Suppressor macrophage (primary cell): Measurements from ENCODE around the gene FAM76B.
"Not testable (repeated sequence)": the region's sequence is repeated elsewhere in the genome, so short reads cannot be mapped to it uniquely, and the experiment has no call there.

Source experiments
- DNase-seq, 4 experiments: peaks; one replicate each; pipeline ENCODE4 v3.0.0-alpha.2; 2020 to 2022
- total RNA-seq, 17 experiments: gene quantifications; one replicate each; lab custom pipeline; 2026; ENCODE audit warnings: mixed read lengths in 6 of 17, inconsistent platforms in 3 of 17; lab: John Stamatoyannopoulos, UW

FAM76B gene
- 14.0 to 32.4 (median 20.8) reads per million in 17 experiments for total RNA-seq

GRCh38 chr11:95789506-95790122 lies at the start of gene FAM76B:
FAM76B (minus strand) TSS chr11:95789782; CDS start chr11:95789478, 304 bp downstream.
- peak; percentile 98 to 99 (median 98) for DNase-seq

GRCh38 chr11:95835768-95836488 lies 46.3 kb upstream of the FAM76B start:
- DNase-seq: peak; percentile 58 to 73 (median 66)

- DNase-seq: no peak
These were observed 45.8 kb upstream of the FAM76B start for GRCh38 chr11:95835351-95835750.

- no peak for DNase-seq
These were observed 43.8 kb upstream of the FAM76B start for GRCh38 chr11:95833378-95833777.

GRCh38 chr11:95832763-95833162 lies 43.2 kb upstream of the FAM76B start:
- DNase-seq: no peak

- no peak for DNase-seq
These were observed 41.8 kb upstream of the FAM76B start for GRCh38 chr11:95831198-95831883.

- DNase-seq: no peak
These were observed 40.1 kb upstream of the FAM76B start for GRCh38 chr11:95829580-95830259.

GRCh38 chr11:95827696-95828095 lies 38.1 kb upstream of the FAM76B start:
- peak in 3 of 4 experiments; percentile 10 to 16 (median 14) for DNase-seq

- DNase-seq: no peak
These were observed 32.1 kb upstream of the FAM76B start for GRCh38 chr11:95821640-95822039.

GRCh38 chr11:95816037-95816436 lies 26.5 kb upstream of the FAM76B start:
- no peak for DNase-seq

- not testable (repeated sequence) for DNase-seq
These were observed 21.5 kb upstream of the FAM76B start for GRCh38 chr11:95811052-95811451.

GRCh38 chr11:95806464-95806863 lies 16.9 kb upstream of the FAM76B start:
- DNase-seq: not testable (repeated sequence)

- no peak for DNase-seq
These were observed 16.3 kb upstream of the FAM76B start for GRCh38 chr11:95805869-95806268.

- DNase-seq: no peak
These were observed 14.4 kb upstream of the FAM76B start for GRCh38 chr11:95803973-95804372.

GRCh38 chr11:95802806-95803205 lies 13.2 kb upstream of the FAM76B start:
- no peak for DNase-seq

GRCh38 chr11:95800438-95800837 lies 10.9 kb upstream of the FAM76B start:
- DNase-seq: no peak

- no peak for DNase-seq
These were observed 10.0 kb upstream of the FAM76B start for GRCh38 chr11:95799546-95799945.

- DNase-seq: no peak
These were observed 6.9 kb upstream of the FAM76B start for GRCh38 chr11:95796501-95796900.

- DNase-seq: no peak
These were observed 6.2 kb upstream of the FAM76B start for GRCh38 chr11:95795627-95796295.

- no peak for DNase-seq
These were observed 4.5 kb upstream of the FAM76B start for GRCh38 chr11:95794086-95794485.

GRCh38 chr11:95793116-95793515 lies 3.5 kb upstream of the FAM76B start:
- DNase-seq: no peak

- DNase-seq: no peak
These were observed 3.1 kb upstream of the FAM76B start for GRCh38 chr11:95792700-95793099.
